Endothelial cell (in vitro differentiated cells): ENCODE results near the gene SERPINA12. TPM values are rescaled to one million over a fixed set of nuclear protein-coding genes. Genes with fewer than 3 reads are reported as not detected.

Source experiments
- DNase-seq: peaks from one replicate; pipeline ENCODE4 v3.0.0; 2021; ENCODE audit warnings: low spot score
- H3K27ac Mint-ChIP-seq: one replicate; pipeline ENCODE4 v1.8.0; 2021; ENCODE audit warnings: mixed read lengths, inconsistent platforms; ENCODE audit not compliant: unreplicated experiment
- H3K27me3 Mint-ChIP-seq: one replicate; pipeline ENCODE4 v1.8.0; 2021; ENCODE audit warnings: mild to moderate bottlenecking, moderate library complexity, mixed read lengths, inconsistent platforms; ENCODE audit not compliant: unreplicated experiment
- H3K36me3 Mint-ChIP-seq: one replicate; pipeline ENCODE4 v1.8.0; 2021; ENCODE audit warnings: mild to moderate bottlenecking, low read depth, mixed read lengths, inconsistent platforms; ENCODE audit not compliant: unreplicated experiment
- H3K4me1 Mint-ChIP-seq: one replicate; pipeline ENCODE4 v1.8.0; 2021; ENCODE audit warnings: mild to moderate bottlenecking, mixed read lengths, inconsistent platforms; ENCODE audit not compliant: unreplicated experiment
- H3K4me3 Mint-ChIP-seq: one replicate; pipeline ENCODE4 v1.8.0; 2021; ENCODE audit warnings: mild to moderate bottlenecking, mixed read lengths, inconsistent platforms; ENCODE audit not compliant: unreplicated experiment
- H3K9me3 Mint-ChIP-seq: one replicate; pipeline ENCODE4 v1.8.0; 2021; ENCODE audit warnings: mixed read lengths, inconsistent platforms; ENCODE audit not compliant: unreplicated experiment
- total RNA-seq: library from RNA; stranded (reverse); fragmentation: NEBNext Ultra II Directional; extraction: Animal tissue kit (Norgen Biotek cat#: 25700); gene quantifications from one replicate; pipeline ENCODE4 v1.2.1, GENCODE V29; 2021; ENCODE audit not compliant: unreplicated experiment
- TF ChIP-seq, protein P1 (sequence below): fragments of 200-600 bp; sonication (generic); IDR thresholded peaks from one replicate; pipeline ENCODE4 v1.5.0; 2021; ENCODE audit warnings: antibody characterized with exemption; ENCODE audit not compliant: unreplicated experiment

Gene SERPINA12
- total RNA-seq, 1 donor from 2014 or later, result not detected

DNA sequence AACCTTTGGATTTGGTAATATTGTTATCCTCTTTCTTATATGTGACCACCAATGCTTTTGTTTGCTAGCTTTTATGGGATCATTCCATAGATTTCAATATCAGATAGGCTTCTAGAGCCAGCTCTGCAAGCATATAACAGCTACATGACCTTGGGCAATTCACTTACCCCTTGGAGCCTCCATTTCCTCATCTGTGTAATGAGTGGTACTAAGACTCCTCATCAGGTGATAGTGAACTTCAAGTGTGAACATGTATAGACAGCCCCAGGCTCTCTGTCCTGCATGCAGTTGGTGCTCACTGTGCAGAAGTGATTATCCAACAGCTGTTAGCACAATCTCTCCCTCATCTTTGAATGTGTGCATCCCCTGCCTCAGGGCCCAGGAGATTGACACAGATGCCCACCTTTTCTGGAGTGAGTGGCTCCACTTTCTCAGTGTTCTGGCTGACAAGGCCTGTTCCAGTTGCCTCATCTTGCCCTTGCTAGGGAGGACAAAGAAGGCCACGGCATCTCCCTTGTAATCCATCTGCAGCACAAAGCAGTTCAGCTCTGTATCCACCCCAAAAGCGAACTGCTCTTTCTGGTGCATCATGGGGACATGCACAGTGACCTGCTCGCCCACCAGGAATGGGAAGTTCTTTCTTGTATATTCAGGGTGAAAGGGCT is 42.4 kb downstream of the SERPINA12 start:
- no peaks in the 10 kb centered on the region for H3K36me3 Mint-ChIP-seq
- no peak overlapping the region for H3K4me3 Mint-ChIP-seq
- H3K27me3 Mint-ChIP-seq, result peaks cover 10% of the 10 kb centered on the region
- peaks cover 5% of the 10 kb centered on the region for H3K9me3 Mint-ChIP-seq
- H3K4me1 Mint-ChIP-seq, result no peaks in the 10 kb centered on the region
- H3K27ac Mint-ChIP-seq, result no peak overlapping the region
- TF ChIP-seq, protein P1, sequence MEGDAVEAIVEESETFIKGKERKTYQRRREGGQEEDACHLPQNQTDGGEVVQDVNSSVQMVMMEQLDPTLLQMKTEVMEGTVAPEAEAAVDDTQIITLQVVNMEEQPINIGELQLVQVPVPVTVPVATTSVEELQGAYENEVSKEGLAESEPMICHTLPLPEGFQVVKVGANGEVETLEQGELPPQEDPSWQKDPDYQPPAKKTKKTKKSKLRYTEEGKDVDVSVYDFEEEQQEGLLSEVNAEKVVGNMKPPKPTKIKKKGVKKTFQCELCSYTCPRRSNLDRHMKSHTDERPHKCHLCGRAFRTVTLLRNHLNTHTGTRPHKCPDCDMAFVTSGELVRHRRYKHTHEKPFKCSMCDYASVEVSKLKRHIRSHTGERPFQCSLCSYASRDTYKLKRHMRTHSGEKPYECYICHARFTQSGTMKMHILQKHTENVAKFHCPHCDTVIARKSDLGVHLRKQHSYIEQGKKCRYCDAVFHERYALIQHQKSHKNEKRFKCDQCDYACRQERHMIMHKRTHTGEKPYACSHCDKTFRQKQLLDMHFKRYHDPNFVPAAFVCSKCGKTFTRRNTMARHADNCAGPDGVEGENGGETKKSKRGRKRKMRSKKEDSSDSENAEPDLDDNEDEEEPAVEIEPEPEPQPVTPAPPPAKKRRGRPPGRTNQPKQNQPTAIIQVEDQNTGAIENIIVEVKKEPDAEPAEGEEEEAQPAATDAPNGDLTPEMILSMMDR, result no peak
- DNase-seq, result no peak

DNA sequence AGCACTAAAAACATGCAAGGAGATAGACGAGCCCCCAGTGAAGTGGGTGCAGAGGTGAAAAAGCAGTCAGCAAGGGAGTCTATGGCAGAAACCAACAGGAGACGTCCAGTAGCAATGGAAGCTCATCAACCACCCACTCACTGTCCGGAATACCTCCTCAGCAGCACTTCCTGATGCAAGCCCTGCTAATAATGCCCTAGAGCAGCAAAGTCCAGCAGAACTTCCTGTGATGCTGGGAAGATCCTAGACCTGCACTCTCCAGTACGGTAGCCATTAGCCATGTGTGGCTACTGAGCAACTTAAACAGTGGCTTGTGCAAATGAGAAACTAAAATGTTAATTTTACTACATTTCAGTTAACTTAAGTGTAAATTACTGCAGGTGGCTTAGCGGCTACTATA is 44.2 kb downstream of the SERPINA12 start:
- Mint-ChIP-seq H3K4me1 (no peaks in the 10 kb centered on the region), H3K9me3 (peaks cover 5% of the 10 kb centered on the region), H3K36me3 (no peaks in the 10 kb centered on the region), H3K4me3 (no peak overlapping the region), H3K27ac (no peak overlapping the region), H3K27me3 (peaks cover 14% of the 10 kb centered on the region)
- DNase-seq, result no peak
- TF ChIP-seq, protein P1, result no peak

GRCh38 chr14:94464290-94464689 is 45.0 kb downstream of the SERPINA12 start:
- Mint-ChIP-seq H3K9me3 (peaks cover 5% of the 10 kb centered on the region), H3K27me3 (peaks cover 14% of the 10 kb centered on the region), H3K27ac (no peak overlapping the region), H3K4me1 (no peaks in the 10 kb centered on the region), H3K4me3 (no peak overlapping the region), H3K36me3 (no peaks in the 10 kb centered on the region)
- DNase-seq, result no peak
- TF ChIP-seq, protein P1, result no peak

GRCh38 chr14:94462763-94463572 is 46.3 kb downstream of the SERPINA12 start:
- no peak for DNase-seq
- Mint-ChIP-seq H3K4me1 (no peaks in the 10 kb centered on the region), H3K36me3 (no peaks in the 10 kb centered on the region), H3K27me3 (peaks cover 14% of the 10 kb centered on the region), H3K27ac (no peak overlapping the region), H3K9me3 (peaks cover 5% of the 10 kb centered on the region), H3K4me3 (no peak overlapping the region)
- TF ChIP-seq, protein P1, result no peak

DNA sequence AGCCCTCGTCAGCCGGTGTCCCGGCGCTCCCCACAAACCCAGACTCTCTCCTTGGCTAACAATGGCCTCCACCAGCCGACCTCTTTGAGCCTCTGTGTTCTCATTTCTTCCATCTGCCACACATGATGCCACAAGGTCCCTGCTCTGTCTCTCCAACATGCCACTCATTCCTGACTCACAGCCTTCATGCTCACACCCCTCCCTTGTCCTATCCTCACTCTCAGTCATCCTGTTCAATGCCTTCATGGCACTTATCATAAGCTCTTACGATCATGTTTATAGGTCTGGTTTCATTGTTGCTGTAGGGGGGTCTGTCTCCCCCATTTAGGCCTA is 47.1 kb downstream of the SERPINA12 start:
- Mint-ChIP-seq H3K9me3 (peaks cover 5% of the 10 kb centered on the region), H3K36me3 (no peaks in the 10 kb centered on the region), H3K4me3 (no peak overlapping the region), H3K27ac (peak overlapping the region; percentile 21), H3K4me1 (no peaks in the 10 kb centered on the region), H3K27me3 (peaks cover 14% of the 10 kb centered on the region)
- DNase-seq, result no peak
- TF ChIP-seq, protein P1, result no peak
